Trophoblast cell (in vitro differentiated cells and primary cell): ENCODE data around the gene PCP2.

Source experiments
- DNase-seq, 2 donors: peaks; one replicate each; pipeline ENCODE4 v3.0.0-alpha.2; 2016
- H2AFZ ChIP-seq: 2 replicates; pipeline ENCODE4 v1.6.1; 2013; ENCODE audit warnings: low read length, moderate library complexity, mild to moderate bottlenecking; ENCODE audit not compliant: insufficient read depth, poor library complexity
- H2AK5ac ChIP-seq: 2 replicates; pipeline ENCODE4 v1.6.1; 2013; ENCODE audit warnings: mild to moderate bottlenecking, low read length
- H2BK120ac ChIP-seq: 2 replicates; pipeline ENCODE4 v1.6.1; 2013; ENCODE audit warnings: low read length, mild to moderate bottlenecking, moderate library complexity; ENCODE audit not compliant: insufficient read depth, poor library complexity
- H2BK12ac ChIP-seq: 2 replicates; pipeline ENCODE4 v1.6.1; 2013; ENCODE audit warnings: mild to moderate bottlenecking, low read length, moderate library complexity
- H2BK5ac ChIP-seq: 2 replicates; pipeline ENCODE4 v1.6.1; 2013; ENCODE audit warnings: low read length, low read depth, moderate library complexity, mild to moderate bottlenecking; ENCODE audit not compliant: poor library complexity
- H3K14ac ChIP-seq: 2 replicates; pipeline ENCODE4 v1.6.1; 2013; ENCODE audit warnings: mild to moderate bottlenecking, low read length
- H3K18ac ChIP-seq: 2 replicates; pipeline ENCODE4 v1.6.1; 2013; ENCODE audit warnings: mild to moderate bottlenecking, low read length
- H3K23ac ChIP-seq: 2 replicates; pipeline ENCODE4 v1.6.1; 2013; ENCODE audit warnings: low read length
- H3K27ac ChIP-seq: 2 replicates; pipeline ENCODE4 v1.5.1; 2013; ENCODE audit warnings: low read depth, mild to moderate bottlenecking, inconsistent platforms, low read length, moderate library complexity
- H3K27me3 ChIP-seq: 2 replicates; pipeline ENCODE4 v1.6.1; 2013; ENCODE audit warnings: inconsistent platforms, mild to moderate bottlenecking, low read length, moderate library complexity; ENCODE audit not compliant: insufficient read depth
- H3K36me3 ChIP-seq, 2 experiments: 1 replicate in 1 of 2; 2 replicates in 1 of 2; pipeline ENCODE4 v1.6.1; 2013; ENCODE audit warnings: low read length in 2 of 2, mild to moderate bottlenecking in 2 of 2, moderate library complexity in 1 of 2; ENCODE audit not compliant: insufficient read depth in 2 of 2, control insufficient read depth in 1 of 2
- H3K4ac ChIP-seq: 2 replicates; pipeline ENCODE4 v1.6.1; 2013; ENCODE audit warnings: low read depth, mild to moderate bottlenecking, low read length, moderate library complexity
- H3K4me1 ChIP-seq, 2 experiments: 1 replicate in 1 of 2; 2 replicates in 1 of 2; pipeline ENCODE4 v1.6.1; 2013; ENCODE audit warnings: low read length in 2 of 2, mild to moderate bottlenecking in 2 of 2, moderate library complexity in 1 of 2; ENCODE audit not compliant: insufficient read depth in 2 of 2, control insufficient read depth in 1 of 2
- H3K4me2 ChIP-seq: 2 replicates; pipeline ENCODE4 v1.6.1; 2013; ENCODE audit warnings: inconsistent platforms, mild to moderate bottlenecking, low read length, moderate library complexity
- H3K4me3 ChIP-seq: 2 replicates; pipeline ENCODE4 v1.5.1; 2013; ENCODE audit warnings: mild to moderate bottlenecking, low read depth, low read length, inconsistent platforms
- H3K79me1 ChIP-seq: one replicate; pipeline ENCODE4 v1.6.1; 2013; ENCODE audit warnings: low read length
- H3K79me2 ChIP-seq: 2 replicates; pipeline ENCODE4 v1.6.1; 2013; ENCODE audit warnings: low read length, mild to moderate bottlenecking; ENCODE audit not compliant: control insufficient read depth, insufficient read depth, poor library complexity
- H3K9ac ChIP-seq: 2 replicates; pipeline ENCODE4 v1.6.1; 2013; ENCODE audit warnings: mild to moderate bottlenecking, low read length
- H3K9me3 ChIP-seq: 2 replicates; pipeline ENCODE4 v1.6.1; 2013; ENCODE audit warnings: low read depth, mild to moderate bottlenecking, control low read depth, inconsistent platforms, low read length; ENCODE audit not compliant: insufficient read depth
- H4K12ac ChIP-seq: 2 replicates; pipeline ENCODE4 v1.6.1; 2013; ENCODE audit warnings: low read depth, mild to moderate bottlenecking, low read length, moderate library complexity
- H4K8ac ChIP-seq: 2 replicates; pipeline ENCODE4 v1.6.1; 2013; ENCODE audit warnings: low read depth, mild to moderate bottlenecking, low read length, moderate library complexity
- H4K91ac ChIP-seq: one replicate; pipeline ENCODE4 v1.6.1; 2013; ENCODE audit warnings: low read depth, mild to moderate bottlenecking, low read length, moderate library complexity
- WGBS: extraction: QIAGEN DNeasy Blood & Tissue Kit; methylation state at CpG from one replicate; pipeline ENCODE4 v1.1.7; 2013; ENCODE audit warnings: missing lambda C conversion rate; ENCODE audit not compliant: insufficient read length, insufficient coverage; ENCODE audit errors: extremely low coverage; 5-methylcytosine and 5-hydroxymethylcytosine counted together

PCP2 gene

GRCh38 chr19:7670150-7670783 is 36.7 kb upstream of the PCP2 start:
- Histone ChIP-seq H2BK120ac (no peak overlapping the region), H3K9ac (no peak overlapping the region), H4K12ac (no peak overlapping the region), H2AK5ac (no peak overlapping the region), H3K4me2 (peak overlapping the region; percentile 45), H4K8ac (no peak overlapping the region), H2BK5ac (no peak overlapping the region), H3K27me3 (peaks cover 11% of the 10 kb centered on the region), H3K79me1 (no peaks in the 10 kb centered on the region), H3K23ac (no peak overlapping the region), H2AFZ (no peak overlapping the region), H3K14ac (no peak overlapping the region), H3K4me1 (no peaks in the 10 kb centered on the region), H3K36me3 (no peaks in the 10 kb centered on the region), H4K91ac (no peak overlapping the region), H3K79me2 (no peaks in the 10 kb centered on the region), H3K18ac (no peak overlapping the region), H3K9me3 (peaks cover 12% of the 10 kb centered on the region), H2BK12ac (no peak overlapping the region), H3K4me3 (no peak overlapping the region), H3K4ac (no peak overlapping the region), H3K27ac (no peak overlapping the region)
- no peak for DNase-seq
- WGBS: no CpG with 5 or more reads among the region's 43 CpGs

DNA sequence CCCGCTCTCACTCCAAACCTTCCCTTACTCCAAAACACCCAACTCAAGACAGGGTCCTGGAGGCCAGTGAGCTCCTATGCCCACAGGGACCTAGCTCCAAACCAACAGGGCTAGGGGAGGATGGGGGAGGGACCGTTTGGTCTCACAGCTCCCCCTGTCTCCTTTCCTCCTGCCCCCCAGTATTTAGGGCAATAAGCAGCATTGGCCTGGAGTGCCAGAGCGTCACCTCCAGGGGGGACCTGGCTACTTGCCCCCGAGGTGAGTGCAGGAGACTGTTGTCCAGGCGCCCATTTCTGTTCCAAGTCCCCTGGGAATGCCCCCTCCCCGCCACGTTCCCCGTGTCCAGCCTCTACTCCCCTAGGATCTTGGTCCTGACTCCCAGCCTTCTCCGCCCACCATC is 36.1 kb upstream of the PCP2 start:
- no peaks in the 10 kb centered on the region for H3K79me1 ChIP-seq
- no peak overlapping the region for H3K4ac ChIP-seq
- no peaks in the 10 kb centered on the region for H3K36me3 ChIP-seq
- H3K27ac ChIP-seq: no peak overlapping the region
- H2AFZ ChIP-seq: no peak overlapping the region
- no peak overlapping the region for H3K14ac ChIP-seq
- no peak overlapping the region for H4K91ac ChIP-seq
- H3K79me2 ChIP-seq: no peaks in the 10 kb centered on the region
- no peaks in the 10 kb centered on the region for H3K4me1 ChIP-seq
- no peak overlapping the region for H2BK120ac ChIP-seq
- H2BK5ac ChIP-seq: no peak overlapping the region
- no peak overlapping the region for H3K9ac ChIP-seq
- no peak overlapping the region for H3K23ac ChIP-seq
- peaks cover 12% of the 10 kb centered on the region for H3K9me3 ChIP-seq
- DNase-seq: no peak
- no peak overlapping the region for H4K8ac ChIP-seq
- H3K4me2 ChIP-seq: no peak overlapping the region
- H2BK12ac ChIP-seq: no peak overlapping the region
- H3K4me3 ChIP-seq: no peak overlapping the region
- H3K18ac ChIP-seq: no peak overlapping the region
- WGBS: 100% methylated on average over 1 of the region's 9 CpGs
- no peak overlapping the region for H2AK5ac ChIP-seq
- H3K27me3 ChIP-seq: peaks cover 11% of the 10 kb centered on the region
- H4K12ac ChIP-seq: no peak overlapping the region

DNA sequence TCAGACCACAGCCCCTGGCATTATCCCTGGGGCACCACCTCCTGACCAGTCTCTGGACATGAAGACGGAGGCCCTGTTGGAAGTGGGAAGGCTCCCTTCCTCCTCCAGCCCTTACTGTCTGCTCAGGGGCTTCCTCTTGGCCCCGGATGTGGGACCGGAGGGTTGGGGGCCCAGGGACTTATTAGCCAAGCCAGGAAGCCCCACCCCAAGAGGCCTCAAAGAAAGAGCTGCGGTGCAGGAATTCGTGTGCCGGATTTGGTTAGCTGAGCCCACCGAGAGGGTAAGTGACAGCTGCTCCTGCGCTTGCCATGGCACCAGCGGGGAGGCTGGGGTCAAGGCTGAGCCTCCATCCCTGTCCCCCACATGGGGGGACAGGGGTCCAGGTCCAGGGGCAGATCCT is 35.3 kb upstream of the PCP2 start, which contains the start of gene RETN:
TSS of gene RETN (plus strand) at position 208 of the 400 bp plus-strand sequence. CDS start 278 bp downstream, outside the sequence.
- no peak within 1 kb of the TSS for H3K23ac ChIP-seq
- no peak within 1 kb of the TSS for H3K4me2 ChIP-seq
- H3K9me3 ChIP-seq: peaks cover 12% of the 10 kb centered on the region
- H3K4ac ChIP-seq: no peak within 1 kb of the TSS
- no peak within 1 kb of the TSS for H3K9ac ChIP-seq
- H4K12ac ChIP-seq: no peak within 1 kb of the TSS
- H2AK5ac ChIP-seq: no peak within 1 kb of the TSS
- no peak within 1 kb of the TSS for H4K91ac ChIP-seq
- DNase-seq: no peak
- H2BK12ac ChIP-seq: no peak within 1 kb of the TSS
- H3K18ac ChIP-seq: no peak within 1 kb of the TSS
- H4K8ac ChIP-seq: no peak within 1 kb of the TSS
- no peak within 1 kb of the TSS for H3K14ac ChIP-seq
- no peaks in the 10 kb centered on the region for H3K4me1 ChIP-seq
- H2BK120ac ChIP-seq: no peak within 1 kb of the TSS
- peaks cover 11% of the 10 kb centered on the region for H3K27me3 ChIP-seq
- H3K4me3 ChIP-seq: no peak within 1 kb of the TSS
- H2AFZ ChIP-seq: no peak within 1 kb of the TSS
- H3K79me1 ChIP-seq: no peaks in the 10 kb centered on the region
- no CpG with 5 or more reads among the region's 9 CpGs for WGBS
- no peaks in the 10 kb centered on the region for H3K79me2 ChIP-seq
- no peak within 1 kb of the TSS for H3K27ac ChIP-seq
- H2BK5ac ChIP-seq: no peak within 1 kb of the TSS
- no peaks in the 10 kb centered on the region for H3K36me3 ChIP-seq

GRCh38 chr19:7665076-7665475 is 31.6 kb upstream of the PCP2 start:
- H3K4me3 ChIP-seq: no peak overlapping the region
- H3K27ac ChIP-seq: no peak overlapping the region
- H2AK5ac ChIP-seq: no peak overlapping the region
- no peaks in the 10 kb centered on the region for H3K79me1 ChIP-seq
- H2BK12ac ChIP-seq: no peak overlapping the region
- H4K91ac ChIP-seq: no peak overlapping the region
- H3K18ac ChIP-seq: no peak overlapping the region
- H3K79me2 ChIP-seq: no peaks in the 10 kb centered on the region
- H3K9ac ChIP-seq: no peak overlapping the region
- no CpG with 5 or more reads among the region's 4 CpGs for WGBS
- peaks cover 5% of the 10 kb centered on the region for H3K27me3 ChIP-seq
- no peak overlapping the region for H4K12ac ChIP-seq
- no peak overlapping the region for H2BK120ac ChIP-seq
- no peaks in the 10 kb centered on the region for H3K36me3 ChIP-seq
- no peak overlapping the region for H2AFZ ChIP-seq
- H3K4ac ChIP-seq: no peak overlapping the region
- H3K14ac ChIP-seq: no peak overlapping the region
- no peak overlapping the region for H3K23ac ChIP-seq
- H3K4me2 ChIP-seq: no peak overlapping the region
- no peak overlapping the region for H2BK5ac ChIP-seq
- no peak overlapping the region for H4K8ac ChIP-seq
- peaks cover 6% of the 10 kb centered on the region for H3K9me3 ChIP-seq
- DNase-seq: no peak
- H3K4me1 ChIP-seq: no peaks in the 10 kb centered on the region
